HG03175 (cell line): ENCODE data around the gene CATSPERE.
A peak's percentile ranks its signal among the peaks of the same experiment; 100 is the strongest.

ENCODE experiments used
- ATAC-seq: cut with Tn5 transposase; IDR thresholded peaks from one replicate; pipeline ENCODE4 v1.9.1; 2021; ENCODE audit warnings: mild to moderate bottlenecking, moderate library complexity; ENCODE audit not compliant: unreplicated experiment

CATSPERE gene, protein sequence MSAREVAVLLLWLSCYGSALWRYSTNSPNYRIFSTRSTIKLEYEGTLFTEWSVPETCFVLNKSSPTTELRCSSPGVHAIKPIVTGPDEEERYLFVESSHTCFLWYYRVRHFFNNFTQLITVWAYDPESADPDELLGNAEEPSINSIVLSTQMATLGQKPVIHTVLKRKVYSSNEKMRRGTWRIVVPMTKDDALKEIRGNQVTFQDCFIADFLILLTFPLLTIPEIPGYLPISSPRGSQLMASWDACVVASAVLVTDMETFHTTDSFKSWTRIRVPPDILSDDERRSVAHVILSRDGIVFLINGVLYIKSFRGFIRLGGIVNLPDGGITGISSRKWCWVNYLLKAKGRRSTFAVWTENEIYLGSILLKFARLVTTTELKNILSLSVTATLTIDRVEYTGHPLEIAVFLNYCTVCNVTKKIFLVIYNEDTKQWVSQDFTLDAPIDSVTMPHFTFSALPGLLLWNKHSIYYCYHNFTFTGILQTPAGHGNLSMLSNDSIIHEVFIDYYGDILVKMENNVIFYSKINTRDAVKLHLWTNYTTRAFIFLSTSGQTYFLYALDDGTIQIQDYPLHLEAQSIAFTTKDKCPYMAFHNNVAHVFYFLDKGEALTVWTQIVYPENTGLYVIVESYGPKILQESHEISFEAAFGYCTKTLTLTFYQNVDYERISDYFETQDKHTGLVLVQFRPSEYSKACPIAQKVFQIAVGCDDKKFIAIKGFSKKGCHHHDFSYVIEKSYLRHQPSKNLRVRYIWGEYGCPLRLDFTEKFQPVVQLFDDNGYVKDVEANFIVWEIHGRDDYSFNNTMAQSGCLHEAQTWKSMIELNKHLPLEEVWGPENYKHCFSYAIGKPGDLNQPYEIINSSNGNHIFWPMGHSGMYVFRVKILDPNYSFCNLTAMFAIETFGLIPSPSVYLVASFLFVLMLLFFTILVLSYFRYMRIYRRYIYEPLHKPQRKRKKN

DNA sequence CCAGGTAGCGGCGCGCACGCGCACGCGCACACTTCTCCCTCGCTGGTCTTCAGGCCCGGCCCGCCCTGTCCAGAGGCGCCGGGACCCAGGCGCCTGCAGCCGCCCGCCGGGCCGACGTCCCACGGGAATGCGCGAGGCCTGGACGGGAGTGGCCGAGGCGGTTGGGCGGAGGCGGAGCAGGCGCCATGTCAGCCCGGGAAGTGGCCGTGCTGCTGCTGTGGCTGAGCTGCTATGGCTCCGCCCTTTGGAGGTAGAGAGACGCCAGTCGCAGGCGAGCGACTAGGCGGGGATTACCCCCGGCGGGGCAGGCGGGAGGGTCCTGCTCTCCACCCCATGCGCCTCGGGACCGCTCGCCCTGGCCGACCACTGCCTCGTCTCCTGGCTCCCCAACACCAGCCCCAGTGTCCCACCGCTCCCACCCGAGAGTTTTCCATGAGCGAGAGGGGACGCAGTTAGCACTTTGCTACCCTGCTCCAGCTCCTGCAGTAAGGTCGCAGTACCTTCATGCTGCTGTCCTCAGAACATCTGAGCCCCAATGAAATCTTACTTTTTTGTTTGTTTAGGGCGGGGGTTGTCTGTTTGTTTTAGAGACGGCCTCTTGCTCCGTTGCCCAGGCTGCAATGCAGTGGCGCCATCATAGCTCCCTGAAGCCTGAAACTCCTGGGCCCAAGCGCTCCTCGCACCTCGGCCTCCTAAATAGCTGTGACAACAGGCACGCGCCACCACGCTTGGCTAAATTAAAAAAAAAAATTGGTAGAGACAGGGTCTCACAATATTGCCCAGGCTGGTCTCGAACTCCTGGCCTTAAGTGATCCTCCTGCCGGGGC lies at the start of gene CATSPERE:
CATSPERE (plus strand) TSS at position 29 of the 827 bp plus-strand sequence; CDS start at position 186, 157 bp downstream.
- peak; percentile 98 for ATAC-seq

DNA sequence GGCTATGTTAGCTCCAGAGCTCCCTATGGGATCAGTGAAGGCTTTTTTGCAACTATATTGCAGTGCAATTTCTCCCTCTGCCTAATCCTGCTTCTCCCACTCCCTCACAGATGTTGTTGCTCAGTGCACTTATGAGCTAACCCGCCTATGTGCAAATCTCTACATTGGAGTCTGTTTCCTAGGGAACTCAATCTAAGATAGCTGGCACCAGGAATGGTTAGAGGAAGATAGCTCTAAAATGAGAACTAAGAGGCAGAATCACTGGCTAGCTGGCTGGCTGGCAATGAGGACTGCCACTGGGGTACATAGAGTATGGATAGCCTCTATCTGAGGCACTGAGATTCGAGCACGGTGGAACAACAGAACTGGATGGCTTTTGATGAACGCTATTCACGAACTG lies 48.9 kb upstream of the CATSPERE start:
- ATAC-seq, result no peak

DNA sequence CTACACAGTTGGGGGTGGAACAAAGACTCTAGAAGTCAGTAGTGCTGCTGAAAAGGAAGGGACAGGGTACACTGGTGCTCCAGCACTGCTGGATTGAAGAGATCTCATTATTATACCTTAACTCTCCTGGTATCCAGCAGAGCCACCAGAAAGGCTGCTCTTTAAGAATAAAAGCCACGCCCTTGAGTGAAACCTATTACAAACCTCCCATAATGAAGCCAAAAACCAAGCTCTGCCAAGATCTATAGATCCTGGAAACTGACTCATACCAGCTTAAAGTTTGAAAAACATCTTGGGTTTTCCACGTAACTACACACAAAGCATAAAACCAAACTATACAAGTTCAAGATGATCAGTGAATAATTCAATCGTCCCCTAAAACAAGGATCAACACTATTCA lies 47.3 kb upstream of the CATSPERE start:
- no peak for ATAC-seq

DNA sequence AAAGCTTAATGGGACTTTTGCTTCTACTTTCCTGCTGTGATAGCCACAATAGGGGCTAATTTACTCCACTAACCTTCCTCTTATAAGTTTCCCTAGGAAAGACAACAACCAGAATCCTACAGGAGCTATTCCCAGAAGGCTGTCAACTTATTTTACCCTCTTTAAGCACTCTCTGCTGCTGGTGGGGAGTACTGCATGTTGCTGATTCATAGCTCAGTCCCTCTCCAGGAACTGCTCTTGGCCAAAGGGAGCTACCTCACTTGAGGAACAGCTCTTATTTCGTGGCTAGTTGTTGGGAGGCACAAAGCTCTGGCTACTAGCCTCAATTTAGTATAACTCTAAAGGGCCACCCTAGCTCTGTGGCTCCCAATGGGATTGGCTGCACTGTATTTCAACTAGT lies 46.5 kb upstream of the CATSPERE start:
- no peak for ATAC-seq

DNA sequence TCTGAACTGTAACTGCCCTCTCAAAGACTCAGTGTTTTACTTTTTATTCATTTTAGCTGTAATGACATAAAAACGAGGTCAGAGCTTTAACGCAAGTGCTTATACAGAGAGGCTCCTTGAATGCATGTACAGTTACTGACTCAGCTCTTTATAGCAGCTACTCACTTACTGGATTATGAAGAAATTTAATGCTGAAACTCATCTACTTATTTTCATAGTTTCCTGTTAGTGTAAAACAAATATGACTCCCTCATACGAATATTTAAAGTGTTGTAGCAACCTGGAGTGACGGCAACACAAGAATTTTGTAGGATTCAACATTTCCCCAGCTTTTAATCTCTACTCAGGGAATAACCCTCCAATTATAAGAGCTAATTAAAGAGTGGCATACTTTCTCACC lies 42.0 kb upstream of the CATSPERE start:
- no peak for ATAC-seq

DNA sequence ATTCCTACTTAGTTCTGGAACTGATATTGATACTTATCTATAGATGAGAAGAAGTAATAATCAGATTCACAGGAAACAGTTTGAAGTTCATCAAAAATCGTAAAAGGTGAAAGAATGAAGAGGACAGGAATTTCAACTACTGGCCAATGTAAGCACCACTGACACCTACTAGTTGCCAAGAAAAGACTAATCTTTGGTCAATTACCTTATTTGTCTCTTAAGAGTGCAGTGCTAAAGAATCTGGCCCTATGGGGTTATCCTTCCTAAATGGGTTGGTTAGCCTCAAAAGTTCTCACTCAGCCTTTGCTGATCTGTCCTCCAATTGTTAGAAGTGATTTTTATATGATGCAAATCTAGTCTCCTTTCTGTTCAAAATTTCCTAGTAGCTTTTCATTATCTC lies 38.9 kb upstream of the CATSPERE start:
- no peak for ATAC-seq

DNA sequence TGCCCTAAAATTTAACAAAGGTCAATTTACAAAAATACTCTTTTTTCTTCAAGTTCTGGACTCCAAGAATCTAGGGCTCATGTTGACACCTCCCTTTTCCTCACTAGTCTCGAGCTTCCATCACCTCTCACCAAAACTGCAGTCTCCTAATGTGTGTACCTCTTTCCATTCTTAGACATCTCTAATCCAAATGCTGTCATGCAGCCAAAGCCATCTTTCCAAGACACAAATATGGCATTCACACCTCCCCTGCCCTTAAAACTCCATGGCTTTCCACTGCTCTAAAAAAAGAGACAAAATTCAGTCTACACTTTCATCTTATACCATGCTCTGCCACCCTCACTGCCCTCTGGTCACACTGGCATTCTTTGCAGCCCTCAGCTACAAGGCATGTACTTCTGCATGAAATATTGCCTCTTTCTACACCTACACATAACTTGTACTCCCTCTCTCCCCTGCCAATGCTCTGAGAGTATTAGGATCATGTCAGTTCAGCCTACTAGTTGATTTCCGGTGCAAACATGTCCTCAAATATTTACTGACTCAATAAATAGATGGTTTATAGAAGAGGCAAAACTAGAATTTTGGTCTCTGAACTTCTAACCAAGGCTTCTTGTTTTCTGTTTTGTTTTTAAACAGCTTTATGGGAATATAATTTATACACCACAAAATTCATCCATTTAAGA lies 36.3 kb upstream of the CATSPERE start:
- no peak for ATAC-seq

DNA sequence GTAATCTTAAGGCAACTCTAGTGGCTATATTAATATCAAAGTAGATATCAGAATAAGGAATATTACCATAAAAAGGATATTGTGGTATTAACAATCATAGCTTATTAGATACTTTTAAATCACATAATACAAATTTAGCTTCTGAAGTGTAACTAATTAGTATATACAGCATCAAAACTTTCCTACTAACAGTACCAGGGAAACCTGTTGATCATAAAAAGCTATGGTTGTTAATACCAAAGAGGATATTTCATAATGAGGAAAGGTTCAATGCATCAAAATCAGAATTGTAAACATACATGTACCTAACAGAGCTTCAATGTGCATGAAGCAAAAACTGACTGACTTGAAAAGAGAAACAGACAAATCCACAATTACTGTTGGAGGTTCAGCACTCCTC lies 33.4 kb upstream of the CATSPERE start:
- no peak for ATAC-seq

DNA sequence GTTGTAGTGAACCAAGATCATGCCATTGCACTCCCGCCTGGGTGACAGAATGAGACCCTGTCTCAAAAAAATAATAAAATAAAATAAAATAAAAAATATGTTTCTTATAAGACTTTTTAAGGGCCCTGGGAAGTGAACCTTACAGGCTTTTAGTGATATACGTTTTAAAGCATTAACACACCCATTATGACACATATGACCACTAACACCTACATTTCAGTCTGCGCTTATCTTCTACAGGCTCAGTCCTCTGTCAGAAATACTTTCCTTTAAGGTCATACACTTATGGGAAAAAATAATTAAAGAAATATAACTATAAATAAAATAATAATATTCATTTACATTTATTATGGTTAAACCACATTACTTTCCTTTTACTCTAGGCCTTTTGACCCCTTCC lies 31.3 kb upstream of the CATSPERE start:
- no peak for ATAC-seq

DNA sequence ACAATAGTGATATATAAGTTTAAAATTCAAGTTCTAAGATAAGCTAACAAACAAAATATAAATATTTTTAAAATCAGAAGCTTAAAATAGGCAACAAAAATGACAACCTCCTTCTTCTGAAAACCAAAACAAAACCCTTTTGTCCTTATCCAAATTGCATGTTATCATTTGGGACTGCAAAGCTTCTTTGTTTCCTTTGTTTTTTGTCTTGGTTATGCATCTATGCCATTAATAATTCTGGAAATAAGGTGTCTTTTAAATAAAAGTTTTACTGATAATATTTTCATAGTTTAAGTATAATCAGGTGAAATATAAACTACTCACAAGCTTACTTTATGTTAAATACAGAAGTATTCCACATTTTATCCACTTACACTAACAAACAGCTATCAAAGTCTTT lies 29.9 kb upstream of the CATSPERE start:
- ATAC-seq, result no peak

DNA sequence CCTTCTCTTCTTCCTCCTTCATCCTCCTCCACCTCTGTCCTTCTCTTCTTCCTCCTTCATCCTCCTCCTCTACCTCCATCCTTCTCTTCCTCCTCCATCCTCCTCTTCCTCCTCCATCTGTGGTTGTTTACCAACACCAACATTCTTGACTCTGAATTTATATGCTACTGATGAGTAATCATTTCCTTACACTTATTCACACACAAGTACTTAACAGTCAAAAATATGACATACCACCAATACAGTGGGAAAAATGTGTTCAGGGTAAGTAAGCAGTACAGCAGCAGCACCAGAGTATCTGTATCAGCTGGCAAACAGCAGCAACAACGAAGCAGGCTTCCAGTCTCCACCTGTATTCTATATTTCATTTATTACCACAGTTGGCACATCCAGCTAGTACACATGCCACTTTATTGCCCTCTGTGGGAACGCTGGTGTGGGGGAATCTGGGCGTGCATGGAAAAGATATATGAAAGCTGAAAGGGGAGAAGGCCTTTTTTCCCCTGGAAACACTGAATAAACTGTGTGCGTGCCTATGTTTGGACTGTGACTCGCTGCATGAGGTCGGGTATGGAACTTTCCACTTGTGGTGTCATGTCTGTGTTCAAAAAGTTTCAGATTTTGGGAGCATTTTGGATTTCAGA lies 25.4 kb upstream of the CATSPERE start:
- no peak for ATAC-seq

DNA sequence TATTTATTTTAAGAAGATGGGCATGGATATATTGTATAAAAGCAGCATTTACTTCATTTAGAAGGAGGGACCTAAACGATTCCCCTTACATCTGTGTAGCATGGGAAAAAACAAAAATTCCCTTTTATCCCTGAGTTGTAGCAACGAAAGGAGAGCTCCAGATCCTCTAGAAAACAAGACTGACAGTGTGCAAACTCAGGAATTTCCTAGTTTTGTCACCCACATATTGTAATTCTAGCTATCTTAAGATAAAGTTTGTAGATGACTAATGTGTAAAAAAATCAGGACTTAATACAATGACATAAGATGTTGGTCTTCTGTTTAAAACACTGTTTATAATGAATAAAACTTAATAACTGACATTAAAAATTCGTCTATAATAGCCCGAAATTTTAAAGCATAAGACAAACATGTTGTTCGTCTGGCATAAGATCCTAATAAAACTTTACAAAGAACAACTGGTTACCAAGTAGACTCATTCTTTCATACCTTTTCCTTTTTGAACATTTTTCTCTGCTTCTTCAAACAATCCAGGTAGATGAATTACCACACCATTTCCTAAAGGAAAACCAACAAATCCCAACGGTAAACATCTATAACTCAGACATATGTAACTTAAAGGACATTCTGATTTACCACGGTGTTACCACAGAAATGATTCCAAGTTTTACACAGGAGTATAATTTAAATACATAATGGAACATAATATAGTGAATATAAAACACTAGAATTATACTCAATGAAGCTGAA lies 24.6 kb upstream of the CATSPERE start:
- no peak for ATAC-seq

DNA sequence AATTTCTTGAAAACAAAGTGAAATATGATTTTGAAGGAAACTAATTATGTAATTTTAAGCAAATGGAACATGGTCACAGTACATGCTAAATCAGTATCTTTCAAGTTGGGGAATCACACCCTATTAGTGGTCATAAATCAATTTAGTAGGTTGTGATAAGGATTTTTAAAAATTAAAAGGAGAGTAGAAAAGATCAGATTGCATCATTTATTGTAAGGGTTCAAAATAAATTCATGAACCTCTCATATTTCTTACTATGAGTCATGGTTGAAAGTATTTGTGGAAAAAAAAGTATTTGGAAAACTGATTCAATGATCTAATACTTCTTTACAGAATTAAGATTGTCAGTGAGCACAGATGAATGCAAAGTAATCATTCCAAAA lies 24.0 kb upstream of the CATSPERE start:
- ATAC-seq, result no peak

DNA sequence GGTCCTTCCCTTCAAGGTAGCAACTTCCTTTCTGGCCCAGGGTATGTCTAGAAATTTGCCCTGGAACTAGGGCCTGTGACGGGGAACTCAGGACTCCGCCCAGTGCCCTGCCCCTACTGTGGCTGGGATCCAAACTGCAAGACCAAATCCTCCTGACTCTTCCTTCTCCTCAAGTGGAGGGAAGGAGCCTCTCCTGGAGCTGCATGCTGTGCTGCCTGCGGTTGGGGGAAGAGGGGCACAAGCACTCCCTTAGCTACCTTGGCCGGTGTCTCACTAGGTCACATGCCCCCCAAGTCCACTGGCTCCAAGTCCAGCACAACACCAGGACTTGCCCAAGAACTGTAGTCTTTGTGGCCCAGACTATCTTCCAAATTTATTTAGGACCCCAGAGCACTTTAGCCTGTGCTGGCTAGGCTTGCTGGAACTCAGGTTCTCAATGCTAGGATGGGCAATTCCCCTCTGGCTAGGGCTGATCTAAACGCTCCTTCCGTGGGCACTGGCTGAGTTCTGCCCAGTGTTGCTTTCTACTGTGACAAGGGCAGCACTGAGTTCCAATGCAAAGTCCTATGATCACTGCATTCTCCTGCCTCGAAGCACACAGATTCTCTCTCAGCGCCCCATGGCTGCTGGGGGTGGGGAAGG lies 21.6 kb upstream of the CATSPERE start:
- no peak for ATAC-seq

DNA sequence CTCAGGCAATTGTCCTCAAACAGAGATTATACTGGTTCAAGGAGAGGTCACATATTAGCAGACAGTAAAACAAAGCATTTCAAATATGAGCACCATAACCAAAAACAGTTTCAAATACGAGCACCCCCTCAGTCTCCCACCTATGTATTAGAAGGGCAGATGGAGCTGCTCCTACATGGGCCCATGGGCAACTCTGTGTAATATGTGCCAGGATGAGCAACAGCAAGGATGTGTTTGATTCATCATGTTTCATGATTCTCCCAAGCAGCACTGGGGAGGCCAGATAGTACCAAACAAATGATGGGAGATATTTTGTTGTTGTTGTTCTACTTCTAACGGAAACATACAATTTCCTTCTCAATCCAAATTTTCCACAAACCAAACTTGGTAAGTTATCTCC lies 18.2 kb upstream of the CATSPERE start:
- ATAC-seq, result no peak

DNA sequence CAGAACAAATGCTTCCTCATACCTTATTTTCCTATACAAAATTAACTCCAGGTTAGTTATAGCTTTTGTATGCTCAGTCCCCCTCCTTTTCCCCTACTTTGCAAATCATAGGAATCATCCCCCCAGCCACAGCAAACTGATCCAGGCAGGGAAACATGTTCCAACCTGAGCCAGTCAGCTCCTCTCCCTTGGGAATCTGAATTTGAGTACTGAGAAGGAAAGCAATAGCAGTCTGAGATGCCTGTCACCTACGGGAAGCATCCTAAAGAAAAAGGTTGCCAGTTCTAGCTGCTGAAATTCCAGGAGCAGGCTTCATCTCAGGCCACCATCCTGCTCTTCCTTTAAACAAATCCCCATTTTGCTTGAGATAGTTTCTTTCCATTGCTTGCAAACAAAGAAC lies 16.2 kb upstream of the CATSPERE start:
- no peak for ATAC-seq

DNA sequence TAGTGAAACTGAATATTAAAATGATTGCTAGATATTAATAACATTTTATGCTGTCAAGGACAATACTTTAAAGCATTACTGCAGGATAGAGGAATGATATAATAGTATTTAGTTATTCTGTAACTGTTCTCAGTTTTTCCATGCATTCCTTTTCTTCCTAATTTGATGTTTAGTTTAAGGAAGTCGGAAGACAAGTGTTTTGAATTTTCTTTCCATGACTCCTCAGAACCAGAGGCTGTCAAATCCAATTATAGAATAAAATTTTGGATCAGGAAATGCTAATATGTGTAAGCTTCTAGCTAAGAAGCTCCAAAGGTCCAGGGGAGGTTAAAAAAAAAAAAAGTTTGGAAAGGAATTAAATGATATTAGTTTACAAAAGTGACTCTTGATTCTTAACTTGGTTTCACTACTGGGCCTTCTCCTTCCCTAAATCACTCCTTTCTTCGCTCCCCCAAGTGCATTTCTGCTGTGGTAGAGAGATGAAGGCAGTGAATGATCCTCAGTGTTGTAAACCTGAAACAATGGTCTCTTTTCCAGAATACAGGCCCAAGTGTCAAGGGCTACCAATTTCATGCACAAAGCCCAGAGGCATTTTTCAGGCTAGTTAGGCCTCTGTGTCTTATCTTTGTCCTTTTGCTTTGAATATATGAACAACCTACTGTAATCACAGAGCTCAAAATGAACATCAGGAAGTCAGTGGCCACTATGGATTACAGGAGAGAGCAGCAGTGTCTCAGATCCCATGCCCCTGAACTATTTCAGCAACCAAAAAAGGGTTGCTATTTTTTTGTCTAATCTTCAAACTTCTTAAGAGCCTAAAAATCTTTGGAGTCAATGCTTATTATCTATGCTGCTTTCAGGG lies 15.5 kb upstream of the CATSPERE start:
- ATAC-seq, result no peak

DNA sequence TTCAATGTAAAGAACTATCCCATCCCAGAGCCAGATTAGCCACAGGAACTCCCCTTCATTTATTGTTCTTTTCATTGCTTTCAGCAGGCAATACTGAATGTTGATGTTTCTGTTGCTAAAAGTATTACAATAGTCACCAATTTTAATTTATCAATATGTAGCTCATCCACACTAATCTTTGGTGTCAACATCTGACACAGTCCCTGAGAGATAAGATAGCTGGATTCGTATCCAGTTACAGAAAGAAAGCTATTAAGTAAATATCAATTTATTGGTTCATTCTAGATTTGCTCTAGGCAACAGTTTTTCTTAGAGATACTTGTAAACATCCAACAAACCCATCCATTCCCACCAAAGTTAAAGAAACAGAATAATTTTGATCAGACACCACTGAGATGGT lies 14.0 kb upstream of the CATSPERE start:
- ATAC-seq, result no peak
